ENCODE measurements around the gene BST1. TPM values are rescaled to one million over a fixed set of nuclear protein-coding genes. Genes with fewer than 3 reads are reported as not detected.

BST1 gene
- total RNA-seq, 1 experiment from 2014 or later: 3.0 TPM

- TF ChIP-seq POLR2AphosphoS5 (IDR thresholded peaks at IDR 0.05; ENCODE audit: low read depth, low read length) (no peak), TCF7L2 (IDR thresholded peaks at IDR 0.05; ENCODE audit: low read depth, low read length) (no peak), CTCF (IDR thresholded peaks at IDR 0.05) (no peak), REST (IDR thresholded peaks at IDR 0.05; ENCODE audit: insufficient read depth in 1 of 2, low read depth in 2 of 2, low read length in 1 of 2) (no peak), SIN3A (IDR thresholded peaks at IDR 0.05; ENCODE audit: borderline replicate concordance, insufficient read depth, low read depth, low read length) (no peak)
- ChIA-PET CTCF (no interaction called here), POLR2A (no interaction called here)
- H3K27ac ChIP-seq (ENCODE audit: low read length): no peak overlapping the region
- no peaks in the 10 kb centered on the region for H3K9me3 ChIP-seq (ENCODE audit: control insufficient read depth, insufficient read depth, low read depth, low read length)
- H3K4me3 ChIP-seq (ENCODE audit: low read depth in 2 of 2, low read length in 2 of 2): no peak overlapping the region
- no peaks in the 10 kb centered on the region for H3K36me3 ChIP-seq (ENCODE audit: control insufficient read depth, insufficient read depth, low read length)
- ATAC-seq (no peak), DNase-seq (ENCODE audit: low read depth, low spot score) (no peak)
- H3K27me3 ChIP-seq (ENCODE audit: control insufficient read depth, insufficient read depth, low read length): no peaks in the 10 kb centered on the region
- no TSS peak for BruUV-seq (replicated peaks)
- H3K4me1 ChIP-seq (ENCODE audit: control insufficient read depth, insufficient read depth, low read length): no peaks in the 10 kb centered on the region
- intact Hi-C loops (cut with micrococcal nuclease; ENCODE audit: unreplicated experiment) (no loop called here), in situ Hi-C loops (cut with HindIII; ENCODE audit: low pct_unique_long_range_greater_than_20kb, low sequenced_read_pairs) (no loop called here)
These were observed 68.6 kb downstream of the BST1 start for GRCh38 chr4:15771216-15772058.

GRCh38 chr4:15774020-15774420 lies 71.2 kb downstream of the BST1 start:
- BruUV-seq (replicated peaks): no TSS peak
- Histone ChIP-seq H3K4me3 (ENCODE audit: low read depth in 2 of 2, low read length in 2 of 2) (no peak overlapping the region), H3K36me3 (ENCODE audit: control insufficient read depth, insufficient read depth, low read length) (no peaks in the 10 kb centered on the region), H3K27me3 (ENCODE audit: control insufficient read depth, insufficient read depth, low read length) (peaks cover 1% of the 10 kb centered on the region; the same call in 1 of the 2 replicates), H3K27ac (ENCODE audit: low read length) (no peak overlapping the region), H3K9me3 (ENCODE audit: control insufficient read depth, insufficient read depth, low read depth, low read length) (no peaks in the 10 kb centered on the region), H3K4me1 (ENCODE audit: control insufficient read depth, insufficient read depth, low read length) (no peaks in the 10 kb centered on the region)
- ChIA-PET CTCF (no interaction called here), POLR2A (interaction anchor here (0.8 kb wide), 1 partner anchor 476 kb away, joined by 3 read pairs; no protein-coding TSS in a partner anchor)
- intact Hi-C loops (cut with micrococcal nuclease; ENCODE audit: unreplicated experiment): no loop called here
- in situ Hi-C loops (cut with HindIII; ENCODE audit: low pct_unique_long_range_greater_than_20kb, low sequenced_read_pairs): no loop called here
- ATAC-seq (no peak), DNase-seq (ENCODE audit: low read depth, low spot score) (no peak)
- no peak for TF ChIP-seq SIN3A (IDR thresholded peaks at IDR 0.05; ENCODE audit: borderline replicate concordance, insufficient read depth, low read depth, low read length)
- TF ChIP-seq CTCF (IDR thresholded peaks at IDR 0.05): no peak
- no peak for TF ChIP-seq POLR2AphosphoS5 (IDR thresholded peaks at IDR 0.05; ENCODE audit: low read depth, low read length)
- TF ChIP-seq REST (IDR thresholded peaks at IDR 0.05; ENCODE audit: insufficient read depth in 1 of 2, low read depth in 2 of 2, low read length in 1 of 2): no peak
- no peak for TF ChIP-seq TCF7L2 (IDR thresholded peaks at IDR 0.05; ENCODE audit: low read depth, low read length)
